Ectodermal cell (in vitro differentiated cells): ENCODE measurements around the gene DUSP28.
"Not testable (repeated sequence)": the region's sequence is repeated elsewhere in the genome, so short reads cannot be mapped to it uniquely, and the experiment has no call there.

Experiments
- H3K27ac ChIP-seq: 2 replicates; pipeline ENCODE4 v1.7.0; 2013; ENCODE audit warnings: mild to moderate bottlenecking, low read depth, low read length; ENCODE audit not compliant: insufficient read depth, poor library complexity, severe bottlenecking
- H3K27me3 ChIP-seq: 2 replicates; pipeline ENCODE4 v1.7.0; 2013; ENCODE audit warnings: mild to moderate bottlenecking, low read length; ENCODE audit not compliant: insufficient read depth, control insufficient read depth, poor library complexity, severe bottlenecking
- H3K36me3 ChIP-seq: one replicate; pipeline ENCODE4 v1.7.0; 2013; ENCODE audit warnings: low read length; ENCODE audit not compliant: control insufficient read depth, insufficient read depth
- H3K4me1 ChIP-seq: one replicate; pipeline ENCODE4 v1.7.0; 2013; ENCODE audit warnings: low read length; ENCODE audit not compliant: control insufficient read depth, insufficient read depth
- H3K4me3 ChIP-seq: 2 replicates; pipeline ENCODE4 v1.7.0; 2013; ENCODE audit warnings: low read depth, low read length, control low read depth; ENCODE audit not compliant: insufficient read depth
- H3K9me3 ChIP-seq: 2 replicates; pipeline ENCODE4 v1.7.0; 2013; ENCODE audit warnings: mild to moderate bottlenecking, low read length, moderate library complexity; ENCODE audit not compliant: control insufficient read depth
- WGBS, 2 experiments: methylation state at CpG; one replicate each; pipeline ENCODE4 v1.1.7; 2013; ENCODE audit warnings: missing lambda C conversion rate in 2 of 2; 5-methylcytosine and 5-hydroxymethylcytosine counted together

Gene DUSP28

DNA sequence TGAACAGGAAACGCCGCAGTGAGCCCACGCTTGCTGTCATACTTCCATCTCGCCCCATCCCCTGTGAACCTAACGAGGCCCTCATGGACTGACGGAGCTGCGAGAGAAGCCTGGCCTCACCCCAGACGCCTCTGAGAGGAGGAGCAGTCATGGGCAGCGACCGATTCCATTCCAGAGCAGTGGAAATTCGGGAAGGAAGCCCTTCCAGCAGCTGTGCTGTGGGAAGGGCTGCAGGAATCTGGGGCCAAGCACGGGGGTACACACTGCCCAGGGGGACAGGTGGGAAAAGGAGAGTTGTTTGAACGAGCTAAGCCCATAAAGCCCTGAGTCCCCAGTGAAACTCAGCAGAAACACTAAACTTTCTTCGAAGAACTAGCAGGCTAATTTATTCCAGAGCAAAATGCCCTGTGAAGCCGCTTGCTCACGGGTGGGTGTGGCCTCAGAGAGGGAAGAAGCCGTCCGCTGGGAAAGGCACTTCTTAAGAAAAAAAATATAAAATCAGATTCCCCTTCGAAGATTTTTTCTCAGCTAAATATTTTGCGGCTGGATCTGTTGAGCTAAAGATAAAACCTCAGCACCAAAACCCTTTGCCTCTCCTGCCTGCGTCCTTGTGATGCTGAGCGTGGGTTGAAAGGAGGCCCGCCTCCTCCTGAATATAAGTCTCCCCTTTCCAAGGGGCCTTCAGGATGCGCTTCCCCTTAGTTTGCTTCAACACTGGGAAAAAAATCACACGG is 40.6 kb upstream of the DUSP28 start:
- peaks cover 24% of the 10 kb centered on the region for H3K27me3 ChIP-seq
- WGBS, 2 experiments: 53 to 58% methylated on average over 25 of the region's 25 CpGs
- peaks cover 6% of the 10 kb centered on the region for H3K36me3 ChIP-seq
- H3K27ac ChIP-seq: no peak overlapping the region
- peak overlapping the region; percentile 10 for H3K4me3 ChIP-seq
- no peaks in the 10 kb centered on the region for H3K9me3 ChIP-seq
- peaks cover 13% of the 10 kb centered on the region for H3K4me1 ChIP-seq

DNA sequence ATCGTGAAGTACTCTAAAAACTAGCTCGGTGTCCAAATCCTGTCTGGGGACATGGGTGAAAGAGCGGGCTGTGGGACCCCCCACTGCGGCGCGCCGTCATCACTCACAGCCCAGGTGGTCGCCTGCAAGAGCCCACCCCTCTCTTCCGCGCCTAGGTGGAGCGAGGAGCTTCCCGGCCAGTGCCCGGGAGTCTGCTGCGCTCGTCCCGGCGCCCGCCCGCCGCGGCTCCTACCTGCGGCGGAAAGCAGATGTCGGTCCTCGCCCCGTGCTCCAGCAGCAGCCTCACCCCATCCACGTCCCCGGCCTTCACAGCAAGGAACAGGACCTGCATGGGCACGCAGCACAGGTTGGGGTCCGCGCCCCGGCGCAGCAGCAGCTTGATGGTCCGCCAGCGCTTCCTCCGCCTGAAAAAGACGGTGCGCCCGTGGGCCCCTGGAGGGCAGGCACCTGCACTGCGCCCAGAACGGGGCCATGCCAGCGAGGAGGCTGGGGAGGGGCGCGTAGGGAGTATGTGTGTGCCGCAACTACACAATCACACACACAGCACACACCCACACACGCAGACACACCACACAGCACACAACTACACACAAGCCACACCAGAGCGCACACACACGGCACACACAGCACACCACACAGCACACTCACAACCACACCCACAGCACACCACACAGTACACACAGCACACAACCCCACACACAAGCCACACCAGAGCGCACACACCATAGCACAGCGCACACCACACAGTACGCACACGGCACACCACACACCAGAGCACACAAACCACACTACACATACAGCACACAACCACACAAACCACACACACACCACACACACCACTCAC is 39.8 kb upstream of the DUSP28 start:
- Histone ChIP-seq H3K36me3 (peaks cover 6% of the 10 kb centered on the region), H3K4me3 (peak overlapping the region; percentile 10)

GRCh38 chr2:240520974-240521350 is 39.2 kb upstream of the DUSP28 start:
- 92 to 94% methylated on average over 12 of the region's 12 CpGs for WGBS, 2 experiments
- peaks cover 13% of the 10 kb centered on the region for H3K4me1 ChIP-seq
- H3K36me3 ChIP-seq: peaks cover 6% of the 10 kb centered on the region
- peaks cover 24% of the 10 kb centered on the region for H3K27me3 ChIP-seq
- H3K27ac ChIP-seq: no peak overlapping the region
- H3K4me3 ChIP-seq: no peak overlapping the region
- H3K9me3 ChIP-seq: no peaks in the 10 kb centered on the region

More for the DNA sequence above, 39.8 kb upstream of the DUSP28 start:
- H3K4me1 ChIP-seq: peaks cover 13% of the 10 kb centered on the region
- WGBS, 2 experiments: 34 to 37% methylated on average over 52 of the region's 52 CpGs
- no peak overlapping the region for H3K27ac ChIP-seq
- no peaks in the 10 kb centered on the region for H3K9me3 ChIP-seq
- peaks cover 24% of the 10 kb centered on the region for H3K27me3 ChIP-seq

GRCh38 chr2:240521885-240522284 is 38.3 kb upstream of the DUSP28 start:
- H3K4me3 ChIP-seq, H3K36me3 ChIP-seq, H3K27ac ChIP-seq, H3K9me3 ChIP-seq: not testable (repeated sequence)
- peaks cover 13% of the 10 kb centered on the region for H3K4me1 ChIP-seq
- WGBS, 2 experiments: 91 to 95% methylated on average over 5 of the region's 5 CpGs
- H3K27me3 ChIP-seq: peaks cover 24% of the 10 kb centered on the region

GRCh38 chr2:240522406-240522805 is 37.8 kb upstream of the DUSP28 start:
- H3K9me3 ChIP-seq: no peaks in the 10 kb centered on the region
- peaks cover 13% of the 10 kb centered on the region for H3K4me1 ChIP-seq
- H3K27me3 ChIP-seq: peaks cover 24% of the 10 kb centered on the region
- 94 to 95% methylated on average over 12 of the region's 12 CpGs for whole genome bisulfite sequencing, 2 experiments
- no peak overlapping the region for H3K27ac ChIP-seq
- peaks cover 6% of the 10 kb centered on the region for H3K36me3 ChIP-seq
- H3K4me3 ChIP-seq: no peak overlapping the region

DNA sequence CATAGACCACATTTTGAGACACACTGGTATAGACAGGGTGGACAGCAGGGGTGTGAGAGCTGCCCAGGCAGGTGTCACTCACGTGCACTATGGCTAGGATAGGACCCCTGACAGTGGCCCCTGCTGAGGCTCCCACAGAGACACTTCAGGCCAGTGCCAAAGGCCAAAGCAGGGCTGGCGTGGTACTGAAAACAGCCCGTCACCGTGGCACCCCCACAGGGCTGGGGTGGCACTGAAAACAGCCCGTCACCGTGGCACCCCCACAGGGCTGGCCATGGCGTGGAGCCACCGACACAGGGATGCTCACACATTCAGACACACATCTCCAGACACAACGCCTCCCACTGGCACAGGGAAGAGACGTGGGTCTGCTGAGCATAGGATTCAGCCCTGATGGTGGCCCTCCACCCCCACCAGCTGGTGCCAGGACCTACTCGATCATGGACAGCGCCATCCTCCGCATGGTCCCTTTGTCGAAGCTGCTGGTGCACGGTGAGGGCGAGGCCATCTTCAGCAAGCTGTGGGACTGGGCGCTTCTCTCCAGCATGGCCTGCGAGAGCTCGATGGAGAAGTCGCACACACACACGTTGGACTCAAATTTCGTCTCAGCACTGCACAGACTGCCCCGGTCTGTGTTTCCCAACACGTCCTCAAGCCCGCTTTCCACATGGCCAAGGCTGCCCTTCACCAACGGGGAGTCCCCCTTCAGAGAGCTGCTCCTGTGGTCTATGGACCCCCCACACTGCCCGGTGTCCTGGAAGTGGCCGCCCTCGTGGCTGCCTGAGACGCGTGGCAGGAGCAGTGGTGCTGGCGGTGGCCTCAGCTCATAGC is 36.5 kb upstream of the DUSP28 start:
- WGBS, 2 experiments: 93 to 94% methylated on average over 32 of the region's 32 CpGs
- peaks cover 13% of the 10 kb centered on the region for H3K4me1 ChIP-seq
- no peak overlapping the region for H3K27ac ChIP-seq
- H3K36me3 ChIP-seq: peaks cover 6% of the 10 kb centered on the region
- H3K27me3 ChIP-seq: peaks cover 23% of the 10 kb centered on the region
- no peaks in the 10 kb centered on the region for H3K9me3 ChIP-seq
- no peak overlapping the region for H3K4me3 ChIP-seq

DNA sequence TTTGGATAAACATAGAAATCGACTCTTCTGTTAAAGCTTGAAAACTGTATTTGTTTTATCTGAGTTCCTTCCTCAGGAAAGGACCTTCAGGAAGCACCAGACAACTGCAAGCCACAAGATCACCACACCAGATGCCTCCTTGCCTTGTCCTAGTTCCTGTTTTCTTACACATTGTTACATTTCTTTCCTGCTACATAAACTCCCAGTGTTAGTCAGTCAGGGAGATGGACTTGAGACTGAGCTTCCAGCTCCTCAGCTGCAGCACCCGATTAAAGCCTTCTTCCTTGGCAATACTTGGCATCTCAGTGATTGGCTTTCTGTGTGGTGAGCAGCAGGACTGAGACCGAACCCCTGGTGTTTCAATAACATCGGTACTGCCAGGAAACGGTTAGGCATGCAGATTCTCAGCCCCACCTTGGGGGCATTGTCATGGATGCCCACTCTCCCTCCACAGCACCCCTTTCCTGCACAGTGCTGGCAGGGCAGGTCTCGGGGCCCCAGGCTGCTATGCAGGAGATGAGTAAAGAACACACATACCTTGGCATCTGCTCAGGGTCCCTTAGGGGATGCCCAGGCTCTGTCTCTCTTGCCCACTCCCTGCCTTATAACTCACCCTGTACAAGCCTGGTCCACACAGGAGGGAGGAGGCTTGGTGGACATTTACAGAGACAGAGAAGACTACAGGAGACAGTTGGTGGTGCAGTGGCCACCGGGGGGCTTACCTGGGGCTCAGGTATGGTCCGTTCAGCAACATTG is 35.0 kb upstream of the DUSP28 start:
- WGBS, 2 experiments: 81 to 82% methylated on average over 8 of the region's 8 CpGs

DNA sequence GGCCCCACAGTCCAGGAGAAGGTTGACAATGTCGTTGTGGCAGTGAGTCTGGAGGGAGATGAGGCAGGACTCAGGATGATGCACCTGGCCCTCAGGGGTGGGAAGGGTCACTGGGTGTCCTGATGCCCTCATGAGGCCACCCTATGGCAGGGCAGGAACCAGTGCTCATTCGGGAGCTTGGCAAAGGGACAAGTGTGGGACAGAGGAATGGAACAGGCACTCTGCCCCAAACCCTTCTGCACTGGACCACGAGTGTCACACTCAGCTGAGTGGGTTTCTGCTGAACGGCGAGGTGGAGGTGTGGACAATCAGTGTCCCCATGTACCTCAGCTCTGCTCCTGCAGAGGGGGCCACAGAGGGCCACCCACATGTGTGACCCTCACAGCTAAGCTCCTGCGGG is 34.4 kb upstream of the DUSP28 start:
- H3K9me3 ChIP-seq: no peaks in the 10 kb centered on the region
- H3K4me1 ChIP-seq: no peaks in the 10 kb centered on the region
- WGBS, 2 experiments: 94 to 95% methylated on average over 6 of the region's 6 CpGs

More for the DNA sequence above, 35.0 kb upstream of the DUSP28 start:
- Histone ChIP-seq H3K27ac (no peak overlapping the region), H3K27me3 (peaks cover 9% of the 10 kb centered on the region), H3K36me3 (peaks cover 6% of the 10 kb centered on the region), H3K4me1 (peaks cover 4% of the 10 kb centered on the region), H3K9me3 (no peaks in the 10 kb centered on the region), H3K4me3 (no peak overlapping the region)

GRCh38 chr2:240526521-240526920 is 33.6 kb upstream of the DUSP28 start:
- no peaks in the 10 kb centered on the region for H3K9me3 ChIP-seq
- 66 to 73% methylated on average over 4 of the region's 4 CpGs for WGBS, 2 experiments
- H3K4me1 ChIP-seq: no peaks in the 10 kb centered on the region
- peaks cover 6% of the 10 kb centered on the region for H3K36me3 ChIP-seq
- no peak overlapping the region for H3K27ac ChIP-seq
- no peaks in the 10 kb centered on the region for H3K27me3 ChIP-seq
- H3K4me3 ChIP-seq: no peak overlapping the region

More for the DNA sequence above, 34.4 kb upstream of the DUSP28 start:
- H3K27ac ChIP-seq: no peak overlapping the region
- peaks cover 2% of the 10 kb centered on the region for H3K27me3 ChIP-seq
- H3K36me3 ChIP-seq: peaks cover 6% of the 10 kb centered on the region
- no peak overlapping the region for H3K4me3 ChIP-seq
